Tibial artery (tissue), 4 donors: Measurements from ENCODE around the gene NOTCH1.

Experiments used
- DNase-seq, 2 donors: peaks; one replicate each; pipeline ENCODE4 v3.0.0-alpha.2; 2019
- H3K27ac ChIP-seq, 2 donors: fragments of 200-600 bp; sonication (generic) in 1 of 2; 1 replicate in 1 of 2; 2 replicates in 1 of 2; pipeline ENCODE4 v1.5.1; 2018 to 2019; ENCODE audit warnings: mild to moderate bottlenecking in 1 of 2
- H3K27me3 ChIP-seq, 2 donors: fragments of 200-600 bp; sonication (generic) in 1 of 2; one replicate each; pipeline versions ENCODE4 v1.5.1 to v1.6.0; 2016 to 2019
- H3K36me3 ChIP-seq, 3 donors: fragments of 200-600 bp; sonication (generic) in 2 of 3; one replicate each; pipeline ENCODE4 v1.5.1; 2016 to 2019; ENCODE audit warnings: mild to moderate bottlenecking in 2 of 3
- H3K4me1 ChIP-seq, 4 donors: fragments of 200-600 bp; sonication (generic) in 2 of 4; 1 replicate in 3 of 4; 2 replicates in 1 of 4; pipeline ENCODE4 v1.5.1; 2016 to 2019
- H3K4me3 ChIP-seq, 2 donors: fragments of 200-600 bp; sonication (generic) in 1 of 2; 1 replicate in 1 of 2; 2 replicates in 1 of 2; pipeline ENCODE4 v1.5.1; 2018 to 2019; ENCODE audit warnings: mild to moderate bottlenecking in 2 of 2
- H3K9me3 ChIP-seq, 3 donors: fragments of 200-600 bp; sonication (generic) in 1 of 3; one replicate each; pipeline ENCODE4 v1.5.1; 2016 to 2019
- intact Hi-C: fragments of 100-400 bp; cut with DNase I; formaldehyde crosslinking; loops from one replicate; pipeline ENCODE4 v1.15.0; 2023; ENCODE audit warnings: low total_unique reads
- TF ChIP-seq, protein P1 (sequence below), 2 experiments: fragments of 200-600 bp in 1 of 2; fragments of 450-650 bp in 1 of 2; IDR thresholded peaks; one replicate each; pipeline ENCODE4 v1.5.1; 2017 to 2019; ENCODE audit warnings: antibody characterized with exemption in 2 of 2, mild to moderate bottlenecking in 1 of 2, moderate library complexity in 1 of 2

Gene NOTCH1

DNA sequence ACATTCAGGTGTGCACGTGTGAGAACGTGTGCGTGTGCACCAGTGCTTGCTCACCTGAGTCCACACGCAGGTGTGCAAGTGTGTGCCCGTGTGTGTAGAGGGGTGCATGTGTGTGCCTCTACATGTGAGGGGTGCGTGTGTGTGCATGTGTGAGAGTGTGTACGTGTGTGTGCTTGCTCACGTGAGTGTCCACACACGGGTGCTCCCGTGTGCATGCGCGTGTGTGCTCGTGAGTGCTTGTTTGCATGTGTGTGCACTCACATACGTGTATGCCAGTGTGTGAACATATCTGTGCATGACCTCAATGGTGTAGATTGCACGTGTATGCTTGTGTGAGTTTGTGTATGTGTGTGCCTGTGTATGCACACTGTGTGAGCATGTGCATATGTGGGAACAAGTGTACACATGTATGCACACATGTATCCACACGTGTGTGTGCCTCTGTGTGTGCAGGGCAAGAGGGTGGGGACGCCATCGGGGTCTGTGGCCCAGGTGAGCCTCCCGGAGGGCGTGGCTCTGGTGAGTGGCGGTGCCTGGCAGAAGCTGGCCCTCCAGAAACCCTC is 40.6 kb upstream of the NOTCH1 start:
- intact Hi-C loops = no loop called here
- DNase-seq = no peak
- H3K36me3 ChIP-seq = no peaks in the 10 kb centered on the region
- H3K4me1 ChIP-seq = peaks cover 0 to 16% (median 10%) of the 10 kb centered on the region in 4 donors
- peaks cover 0 to 35% of the 10 kb centered on the region in 2 donors for H3K27me3 ChIP-seq
- H3K27ac ChIP-seq = no peak overlapping the region
- TF ChIP-seq, protein P1, sequence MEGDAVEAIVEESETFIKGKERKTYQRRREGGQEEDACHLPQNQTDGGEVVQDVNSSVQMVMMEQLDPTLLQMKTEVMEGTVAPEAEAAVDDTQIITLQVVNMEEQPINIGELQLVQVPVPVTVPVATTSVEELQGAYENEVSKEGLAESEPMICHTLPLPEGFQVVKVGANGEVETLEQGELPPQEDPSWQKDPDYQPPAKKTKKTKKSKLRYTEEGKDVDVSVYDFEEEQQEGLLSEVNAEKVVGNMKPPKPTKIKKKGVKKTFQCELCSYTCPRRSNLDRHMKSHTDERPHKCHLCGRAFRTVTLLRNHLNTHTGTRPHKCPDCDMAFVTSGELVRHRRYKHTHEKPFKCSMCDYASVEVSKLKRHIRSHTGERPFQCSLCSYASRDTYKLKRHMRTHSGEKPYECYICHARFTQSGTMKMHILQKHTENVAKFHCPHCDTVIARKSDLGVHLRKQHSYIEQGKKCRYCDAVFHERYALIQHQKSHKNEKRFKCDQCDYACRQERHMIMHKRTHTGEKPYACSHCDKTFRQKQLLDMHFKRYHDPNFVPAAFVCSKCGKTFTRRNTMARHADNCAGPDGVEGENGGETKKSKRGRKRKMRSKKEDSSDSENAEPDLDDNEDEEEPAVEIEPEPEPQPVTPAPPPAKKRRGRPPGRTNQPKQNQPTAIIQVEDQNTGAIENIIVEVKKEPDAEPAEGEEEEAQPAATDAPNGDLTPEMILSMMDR (IDR thresholded peaks at IDR 0.05) = no peak
- H3K9me3 ChIP-seq = no peaks in the 10 kb centered on the region
- H3K4me3 ChIP-seq = no peak overlapping the region

DNA sequence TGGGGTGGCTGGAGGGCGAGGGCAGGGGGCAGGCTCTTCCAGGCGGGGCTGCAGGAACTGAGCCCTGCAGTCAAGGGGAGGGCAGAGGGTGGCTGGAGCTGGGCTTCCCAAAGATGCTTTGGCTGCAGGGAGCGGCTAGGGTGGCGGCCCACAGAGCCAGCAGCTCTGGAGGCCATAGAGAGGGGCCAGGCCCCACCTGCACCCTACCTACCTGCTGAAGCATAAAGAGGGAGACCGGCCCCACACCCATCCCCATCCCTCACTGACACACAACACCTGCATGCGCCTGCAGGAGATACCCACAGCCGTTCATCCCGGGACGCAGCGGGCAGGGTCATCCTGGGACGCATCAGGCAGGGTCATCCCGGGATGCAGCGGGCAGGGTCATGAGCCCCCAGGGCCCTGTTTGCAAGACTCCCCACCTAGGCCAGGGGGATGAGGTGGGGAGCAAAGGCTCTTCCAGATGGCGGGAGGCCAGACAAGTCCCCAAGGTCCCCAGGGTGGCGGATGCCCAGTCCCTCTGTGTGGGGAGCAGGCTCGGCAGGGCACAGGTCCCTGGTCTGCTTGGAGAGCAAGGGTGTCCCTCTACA is 39.8 kb upstream of the NOTCH1 start:
- H3K27ac ChIP-seq = no peak overlapping the region

DNA sequence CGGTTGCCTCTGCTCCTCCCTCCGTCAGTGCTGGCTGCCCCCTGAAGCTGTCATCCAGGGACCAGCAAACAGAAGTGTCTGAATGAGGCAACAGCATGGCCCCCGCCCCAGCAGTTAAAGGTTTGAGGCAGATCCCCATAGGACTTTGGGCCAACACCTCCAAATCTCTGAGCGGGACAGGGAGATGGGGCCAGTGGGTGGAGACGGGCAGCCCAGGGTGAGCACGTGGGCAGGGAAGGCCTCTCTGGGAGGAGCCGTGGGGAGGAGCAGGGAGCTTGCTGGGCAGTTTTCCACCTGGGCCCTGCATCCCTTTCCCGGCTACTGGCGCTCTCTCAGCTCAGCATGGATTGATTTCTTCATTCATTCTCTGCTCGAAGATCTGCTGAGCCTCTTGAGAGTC is 39.1 kb upstream of the NOTCH1 start:
- TF ChIP-seq, protein P1 (IDR thresholded peaks at IDR 0.05) = no peak
- peaks cover 0 to 35% of the 10 kb centered on the region in 2 donors for H3K27me3 ChIP-seq
- H3K4me3 ChIP-seq = no peak overlapping the region
- H3K36me3 ChIP-seq = no peaks in the 10 kb centered on the region
- no peak overlapping the region for H3K27ac ChIP-seq
- peaks cover 0 to 16% (median 10%) of the 10 kb centered on the region in 4 donors for H3K4me1 ChIP-seq
- no peak for DNase-seq
- intact Hi-C loops = no loop called here
- H3K9me3 ChIP-seq = no peaks in the 10 kb centered on the region

More for the DNA sequence above, 39.8 kb upstream of the NOTCH1 start:
- no peak for DNase-seq
- intact Hi-C loops = no loop called here
- Histone ChIP-seq H3K4me1 (peaks cover 0 to 16% (median 10%) of the 10 kb centered on the region in 4 donors), H3K4me3 (no peak overlapping the region), H3K27me3 (peaks cover 0 to 35% of the 10 kb centered on the region in 2 donors), H3K36me3 (no peaks in the 10 kb centered on the region), H3K9me3 (no peaks in the 10 kb centered on the region)
- TF ChIP-seq, protein P1 (IDR thresholded peaks at IDR 0.05) = no peak

DNA sequence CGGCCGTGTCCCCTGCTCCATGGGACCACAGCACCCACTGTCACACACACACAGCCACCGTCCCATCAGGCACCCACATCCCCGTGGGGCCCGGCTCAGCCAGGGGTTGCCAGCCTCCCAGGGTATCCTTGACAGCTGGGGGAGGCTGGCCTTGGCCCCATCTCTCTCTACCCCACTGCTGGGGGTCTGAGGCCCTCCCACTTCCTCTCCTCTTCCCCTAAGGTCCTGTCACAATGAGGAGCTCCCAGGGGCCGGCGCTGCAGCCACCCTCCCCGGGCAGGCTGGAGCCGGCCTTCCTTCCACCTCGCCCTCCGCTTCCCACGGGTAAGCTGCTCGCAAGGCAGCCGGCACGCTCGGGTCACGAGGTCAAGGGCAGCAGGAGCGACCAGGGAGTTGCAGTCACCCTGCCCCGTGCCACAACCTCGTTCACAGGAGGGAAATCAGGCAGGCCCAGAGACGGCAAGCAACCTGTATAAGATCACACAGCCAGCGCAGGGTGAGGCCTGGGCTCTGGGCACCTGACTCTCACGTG is 38.6 kb upstream of the NOTCH1 start:
- Histone ChIP-seq H3K9me3 (no peaks in the 10 kb centered on the region), H3K27ac (no peak overlapping the region), H3K36me3 (no peaks in the 10 kb centered on the region), H3K4me1 (peaks cover 0 to 16% (median 10%) of the 10 kb centered on the region in 4 donors), H3K4me3 (no peak overlapping the region), H3K27me3 (peaks cover 0 to 34% of the 10 kb centered on the region in 2 donors)
- no peak for DNase-seq
- intact Hi-C loops = no loop called here
- TF ChIP-seq, protein P1 (IDR thresholded peaks at IDR 0.05) = no peak

DNA sequence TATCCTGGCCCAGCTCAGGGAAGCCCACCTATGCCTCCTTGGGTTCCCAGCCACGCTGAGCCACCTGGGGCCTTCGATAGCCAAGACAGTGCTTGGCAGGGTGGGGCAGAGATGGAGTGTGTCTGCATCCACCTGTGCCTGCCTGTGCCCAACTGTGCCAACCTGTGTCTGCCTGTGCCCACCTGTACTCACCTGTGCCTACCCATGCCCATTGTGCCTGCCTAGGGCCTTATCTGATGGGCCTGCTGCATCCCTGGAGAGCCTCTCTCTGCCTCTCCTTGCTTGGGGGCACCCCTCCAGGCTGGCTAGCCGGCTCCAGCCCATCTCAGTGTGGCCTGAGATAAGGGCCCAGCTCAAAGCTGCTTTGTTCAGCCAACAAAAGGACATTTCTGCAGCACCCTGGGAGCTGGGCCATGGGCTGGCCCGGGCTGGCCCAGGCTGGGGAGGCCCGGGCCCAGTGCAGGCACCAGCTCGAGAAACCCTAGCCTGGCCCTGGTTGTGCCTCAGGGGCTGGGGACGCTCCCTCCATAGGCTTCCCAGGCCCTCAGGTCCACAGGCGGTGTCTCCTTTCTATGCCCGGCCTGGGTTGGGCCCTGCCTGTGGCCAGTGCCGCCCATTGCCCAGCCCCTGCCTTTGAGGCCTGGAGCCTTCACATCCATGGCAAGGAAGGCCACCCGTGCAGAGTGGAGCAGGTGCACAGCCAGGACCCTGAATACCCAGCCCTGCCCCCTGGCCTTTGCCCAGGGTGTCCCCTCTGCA is 37.3 kb upstream of the NOTCH1 start:
- no peaks in the 10 kb centered on the region for H3K9me3 ChIP-seq
- H3K36me3 ChIP-seq = no peaks in the 10 kb centered on the region
- intact Hi-C loops = no loop called here
- H3K4me3 ChIP-seq = no peak overlapping the region
- H3K27ac ChIP-seq = no peak overlapping the region
- no peak for DNase-seq
- H3K27me3 ChIP-seq = peaks cover 0 to 21% of the 10 kb centered on the region in 2 donors
- TF ChIP-seq, protein P1 (IDR thresholded peaks at IDR 0.05) = no peak
- H3K4me1 ChIP-seq = peaks cover 0 to 22% (median 10%) of the 10 kb centered on the region in 4 donors
